Fibroblast of lung (primary cell): ENCODE measurements around the gene MRPL27.

Experiments used
- EZH2 ChIP-seq: IDR thresholded peaks from 2 replicates; pipeline ENCODE4 v1.5.1; 2012; ENCODE audit warnings: low read length, control low read depth, mild to moderate bottlenecking; ENCODE audit errors: missing control alignments
- TF ChIP-seq, protein P1 (sequence below), 2 donors: IDR thresholded peaks in 1 of 2; conservative IDR thresholded peaks in 1 of 2; 1 replicate in 1 of 2; 2 replicates in 1 of 2; pipeline ENCODE4 v1.5.1; 2011 to 2012; ENCODE audit warnings: low read length in 2 of 2, control low read depth in 1 of 2, inconsistent platforms in 1 of 2, low read depth in 1 of 2, mild to moderate bottlenecking in 1 of 2

DNA sequence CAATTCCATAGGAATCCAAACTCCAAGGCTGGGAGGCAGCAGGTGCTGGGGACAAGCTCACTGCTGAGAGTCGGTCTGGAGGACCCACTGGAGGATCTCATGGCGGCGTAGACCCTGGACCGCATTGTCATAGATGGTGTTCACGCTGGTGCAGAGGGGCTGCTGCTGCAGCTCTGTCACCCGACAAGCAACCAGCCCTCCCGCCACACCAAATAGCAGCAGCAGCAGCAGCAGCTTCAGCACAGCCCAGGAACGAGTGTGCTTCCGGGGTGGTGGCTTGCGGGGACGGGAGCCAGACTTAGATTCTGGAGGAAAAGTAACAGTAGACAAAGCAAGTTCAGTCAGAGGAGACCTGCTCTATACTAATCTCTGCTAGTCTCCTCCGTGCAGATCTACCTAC lies 9.9 kb upstream of the MRPL27 start:
- TF ChIP-seq, protein P1, sequence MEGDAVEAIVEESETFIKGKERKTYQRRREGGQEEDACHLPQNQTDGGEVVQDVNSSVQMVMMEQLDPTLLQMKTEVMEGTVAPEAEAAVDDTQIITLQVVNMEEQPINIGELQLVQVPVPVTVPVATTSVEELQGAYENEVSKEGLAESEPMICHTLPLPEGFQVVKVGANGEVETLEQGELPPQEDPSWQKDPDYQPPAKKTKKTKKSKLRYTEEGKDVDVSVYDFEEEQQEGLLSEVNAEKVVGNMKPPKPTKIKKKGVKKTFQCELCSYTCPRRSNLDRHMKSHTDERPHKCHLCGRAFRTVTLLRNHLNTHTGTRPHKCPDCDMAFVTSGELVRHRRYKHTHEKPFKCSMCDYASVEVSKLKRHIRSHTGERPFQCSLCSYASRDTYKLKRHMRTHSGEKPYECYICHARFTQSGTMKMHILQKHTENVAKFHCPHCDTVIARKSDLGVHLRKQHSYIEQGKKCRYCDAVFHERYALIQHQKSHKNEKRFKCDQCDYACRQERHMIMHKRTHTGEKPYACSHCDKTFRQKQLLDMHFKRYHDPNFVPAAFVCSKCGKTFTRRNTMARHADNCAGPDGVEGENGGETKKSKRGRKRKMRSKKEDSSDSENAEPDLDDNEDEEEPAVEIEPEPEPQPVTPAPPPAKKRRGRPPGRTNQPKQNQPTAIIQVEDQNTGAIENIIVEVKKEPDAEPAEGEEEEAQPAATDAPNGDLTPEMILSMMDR (conservative IDR thresholded peaks at IDR 0.05 in 1 of 2, IDR thresholded peaks at IDR 0.05 in 1 of 2; ENCODE audit: low read depth in 1 of 2, low read length in 2 of 2) = no peak
- TF ChIP-seq EZH2 = no peak
